Left lung (tissue), 10 donors: Measurements from ENCODE around the gene SPINT3. TPM values are rescaled to one million over a fixed set of nuclear protein-coding genes. Genes with fewer than 3 reads are reported as not detected.
A peak's percentile ranks its signal among the peaks of the same experiment; 100 is the strongest.
"Not testable (repeated sequence)": the region's sequence is repeated elsewhere in the genome, so short reads cannot be mapped to it uniquely, and the experiment has no call there.

ENCODE experiments used
- ATAC-seq: fragments of 200-7000 bp; cut with Tn5 transposase; one replicate; pipeline ENCODE4 v1.9.1; 2020; ENCODE audit warnings: moderate library complexity
- DNase-seq, 4 donors: peaks; one replicate each; pipeline ENCODE4 v3.0.0-alpha.2; 2013 to 2020
- H3K27ac ChIP-seq, 2 donors: fragments of 200-600 bp; sonication (generic) in 1 of 2; one replicate each; pipeline versions ENCODE4 v1.5.0 to v1.8.0; 2020 to 2021
- H3K27me3 ChIP-seq, 2 donors: fragments of 200-600 bp; sonication (generic) in 1 of 2; one replicate each; pipeline versions ENCODE4 v1.5.0 to v1.8.0; 2020 to 2021
- H3K36me3 ChIP-seq, 2 donors: fragments of 200-600 bp; sonication (generic) in 1 of 2; one replicate each; pipeline versions ENCODE4 v1.5.0 to v1.8.0; 2020 to 2021
- H3K4me1 ChIP-seq, 2 donors: fragments of 200-600 bp; one replicate each; pipeline ENCODE4 v1.8.0; 2021
- H3K4me3 ChIP-seq, 2 donors: fragments of 200-600 bp; sonication (generic) in 1 of 2; one replicate each; pipeline versions ENCODE4 v1.5.0 to v1.8.0; 2020 to 2021; ENCODE audit warnings: mild to moderate bottlenecking in 1 of 2
- H3K9me3 ChIP-seq, 2 donors: fragments of 200-600 bp; sonication (generic) in 1 of 2; one replicate each; pipeline versions ENCODE4 v1.5.0 to v1.8.0; 2020 to 2021
- CTCF ChIP-seq, 2 donors: fragments of 200-600 bp; sonication (generic) in 1 of 2; IDR thresholded peaks; one replicate each; pipeline versions ENCODE4 v1.5.0 to v1.8.0; 2021; ENCODE audit warnings: antibody characterized with exemption in 2 of 2
- intact Hi-C, 2 donors: fragments of 100-400 bp; cut with DNase I; formaldehyde crosslinking; loops; one replicate each; pipeline versions ENCODE4 v1.11.2 to v1.14.2; 2022
- polyA plus RNA-seq, 6 donors: library from polyadenylated mRNA; unstranded; fragments of 120-200 nt; gene quantifications; one replicate each; pipeline ENCODE4 v1.2.1, GENCODE V29; 2013; ENCODE audit not compliant: insufficient read length in 6 of 6
- total RNA-seq, 2 donors: library from RNA; stranded (reverse); fragmentation: NEBNext Ultra II Directional; extraction: Animal tissue kit (Norgen Biotek cat#: 25700); gene quantifications; one replicate each; pipeline ENCODE4 v1.2.1, GENCODE V29; 2021
- donor health status: DM: no; HTN: yes; CAD: no.
- donor health status: DM: no; HTN: no; CAD: no.

The SPINT3 gene
- total and polyA plus RNA-seq, 8 donors, result not detected

GRCh38 chr20:45479822-45480221 is 35.6 kb downstream of the SPINT3 start:
- H3K4me1 ChIP-seq, result no peaks in the 10 kb centered on the region
- no peaks in the 10 kb centered on the region for H3K36me3 ChIP-seq
- no peak overlapping the region for H3K4me3 ChIP-seq
- no peaks in the 10 kb centered on the region for H3K9me3 ChIP-seq
- no peak for DNase-seq
- H3K27me3 ChIP-seq, result peaks cover 0 to 35% of the 10 kb centered on the region in 2 donors
- intact Hi-C loops, result no loop called here
- H3K27ac ChIP-seq, result no peak overlapping the region
- no peak for TF ChIP-seq CTCF (IDR thresholded peaks at IDR 0.05)
- ATAC-seq, result no peak

- intact Hi-C loops, H3K27ac ChIP-seq, H3K9me3 ChIP-seq, H3K36me3 ChIP-seq, H3K4me3 ChIP-seq, H3K4me1 ChIP-seq: not testable (repeated sequence)
- ATAC-seq (peak; percentile 33), DNase-seq (peak in 1 of 4 donors; percentile 55)
- peaks cover 0 to 40% of the 10 kb centered on the region in 2 donors for H3K27me3 ChIP-seq
These were observed 37.8 kb downstream of the SPINT3 start for GRCh38 chr20:45477530-45478148.

- intact Hi-C loops, H3K4me3 ChIP-seq, H3K27ac ChIP-seq, DNase-seq, H3K36me3 ChIP-seq, ATAC-seq, H3K9me3 ChIP-seq: not testable (repeated sequence)
- Histone ChIP-seq H3K4me1 (peaks cover 0 to 22% of the 10 kb centered on the region in 2 donors), H3K27me3 (peaks cover 6 to 59% of the 10 kb centered on the region in 2 donors)
These were observed 43.1 kb downstream of the SPINT3 start for GRCh38 chr20:45472286-45472685.

DNA sequence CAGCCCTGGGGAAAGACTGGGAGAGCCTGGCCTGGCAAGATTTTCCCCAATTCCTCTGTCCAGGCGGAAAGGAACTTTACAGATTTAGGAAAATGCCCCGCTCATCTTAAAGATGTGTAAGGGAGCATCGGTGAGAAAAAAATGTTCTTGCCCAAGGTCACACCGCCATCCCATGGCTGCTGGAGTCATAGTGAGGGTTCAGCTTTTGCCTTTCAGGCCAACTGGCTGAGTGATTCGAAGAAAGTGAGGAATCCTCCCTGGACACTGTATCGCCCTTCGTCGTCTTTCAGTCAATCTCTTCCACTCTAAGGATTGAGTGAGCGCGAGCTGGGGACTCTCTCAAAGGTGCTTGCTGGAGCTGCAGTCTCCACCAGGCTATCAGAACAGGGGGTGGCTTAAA is 44.5 kb downstream of the SPINT3 start:
- peak overlapping the region; percentile 56 to 73 for H3K27ac ChIP-seq

GRCh38 chr20:45470262-45470931 is 45.0 kb downstream of the SPINT3 start:
- peak; percentile 92 for ATAC-seq
- intact Hi-C loops, result no loop called here
- H3K27ac ChIP-seq, result peak overlapping the region; percentile 56 to 73
- H3K36me3 ChIP-seq, result no peaks in the 10 kb centered on the region
- H3K27me3 ChIP-seq, result peaks cover 6 to 59% of the 10 kb centered on the region in 2 donors
- H3K4me1 ChIP-seq, result peaks cover 0 to 22% of the 10 kb centered on the region in 2 donors
- no peaks in the 10 kb centered on the region for H3K9me3 ChIP-seq
- H3K4me3 ChIP-seq, result peak overlapping the region; percentile 19 to 51
- TF ChIP-seq CTCF (IDR thresholded peaks at IDR 0.05), result no peak
- DNase-seq, result peak; percentile 33 to 89 (median 54)

More for the DNA sequence above, 44.5 kb downstream of the SPINT3 start:
- no peaks in the 10 kb centered on the region for H3K9me3 ChIP-seq
- H3K4me1 ChIP-seq, result peaks cover 0 to 22% of the 10 kb centered on the region in 2 donors
- peak in 2 of 4 donors; percentile 10 to 16 for DNase-seq
- H3K4me3 ChIP-seq, result peak overlapping the region; percentile 19 to 51
- TF ChIP-seq CTCF (IDR thresholded peaks at IDR 0.05), result no peak
- intact Hi-C loops, result no loop called here
- ATAC-seq, result peak; percentile 4
- H3K36me3 ChIP-seq, result no peaks in the 10 kb centered on the region
- H3K27me3 ChIP-seq, result peaks cover 6 to 59% of the 10 kb centered on the region in 2 donors
